DOHH2 (cell line): Measurements from ENCODE around the gene TYK2.

Source experiments
- H3F3A ChIP-seq: fragments of 200-600 bp; sonication (generic), shearing (Covaris generic); 2 replicates; pipeline ENCODE4 v1.6.0; 2016; ENCODE audit warnings: antibody characterized with exemption, mild to moderate bottlenecking; ENCODE audit not compliant: control insufficient read depth, insufficient read depth
- H3K27ac ChIP-seq: fragments of 200-600 bp; sonication (generic); 2 replicates; pipeline ENCODE4 v1.5.1; 2014; ENCODE audit warnings: low read depth, mild to moderate bottlenecking, low read length, moderate library complexity
- H3K27me3 ChIP-seq: fragments of 200-600 bp; sonication (generic); 2 replicates; pipeline ENCODE4 v1.6.1; 2014; ENCODE audit warnings: mild to moderate bottlenecking, low read length, mixed read lengths; ENCODE audit not compliant: control insufficient read depth
- H3K36me3 ChIP-seq: fragments of 200-600 bp; sonication (generic); 2 replicates; pipeline ENCODE4 v1.6.1; 2014; ENCODE audit warnings: mild to moderate bottlenecking, low read length, moderate library complexity, mixed read lengths; ENCODE audit not compliant: control insufficient read depth
- H3K4me1 ChIP-seq: fragments of 200-600 bp; sonication (generic); 2 replicates; pipeline ENCODE4 v1.6.1; 2014; ENCODE audit warnings: mild to moderate bottlenecking, low read length, mixed read lengths; ENCODE audit not compliant: control insufficient read depth
- H3K4me2 ChIP-seq: fragments of 200-600 bp; sonication (generic); 2 replicates; pipeline ENCODE4 v1.6.0; 2014; ENCODE audit warnings: mild to moderate bottlenecking, low read length, moderate library complexity
- H3K4me3 ChIP-seq: fragments of 200-600 bp; sonication (generic); 2 replicates; pipeline ENCODE4 v1.5.1; 2014; ENCODE audit warnings: mild to moderate bottlenecking, low read length, mixed read lengths
- H3K79me2 ChIP-seq: fragments of 200-600 bp; sonication (generic); 2 replicates; pipeline ENCODE4 v1.6.1; 2014; ENCODE audit warnings: mild to moderate bottlenecking, low read length, mixed read lengths; ENCODE audit not compliant: control insufficient read depth
- H3K9me2 ChIP-seq: fragments of 200-600 bp; sonication (generic); replicated peaks from 2 replicates; pipeline ENCODE4 v1.6.1; 2014; ENCODE audit warnings: mild to moderate bottlenecking, low read length, mixed read lengths; ENCODE audit not compliant: control insufficient read depth
- H3K9me3 ChIP-seq: fragments of 200-600 bp; sonication (generic); 2 replicates; pipeline ENCODE4 v1.6.1; 2014; ENCODE audit warnings: antibody characterized with exemption, low read length, mixed read lengths; ENCODE audit not compliant: control insufficient read depth, insufficient read depth
- H4K20me1 ChIP-seq: fragments of 200-600 bp; sonication (generic); 2 replicates; pipeline ENCODE4 v1.6.0; 2014; ENCODE audit warnings: low read depth, mild to moderate bottlenecking, antibody characterized with exemption, low read length, moderate library complexity; ENCODE audit not compliant: control insufficient read depth, insufficient read depth
- CTCF ChIP-seq: fragments of 200-600 bp; sonication (generic); IDR thresholded peaks from one replicate; pipeline ENCODE4 v1.5.1; 2014; ENCODE audit warnings: antibody characterized with exemption, mild to moderate bottlenecking, low read depth, low read length; ENCODE audit not compliant: poor library complexity, severe bottlenecking
- EZH2phosphoT487 ChIP-seq: fragments of 200-600 bp; sonication (generic); IDR thresholded peaks from 2 replicates; pipeline ENCODE4 v1.6.1; 2017; ENCODE audit warnings: borderline replicate concordance, mild to moderate bottlenecking, antibody characterized with exemption, low read length, moderate library complexity, mixed read lengths

TYK2 gene

GRCh38 chr19:10321874-10322835, 58.2 kb downstream of the TYK2 start:
- peaks cover 3% of the 10 kb centered on the region for H3K79me2 ChIP-seq
- no peak overlapping the region for H3K27ac ChIP-seq
- H3K4me1 ChIP-seq: no peaks in the 10 kb centered on the region
- H4K20me1 ChIP-seq: no peaks in the 10 kb centered on the region
- no peaks in the 10 kb centered on the region for H3K27me3 ChIP-seq
- H3F3A ChIP-seq: peaks cover 6% of the 10 kb centered on the region; the same call in 1 of the 2 replicates
- no peak overlapping the region for H3K4me3 ChIP-seq
- H3K9me3 ChIP-seq: no peaks in the 10 kb centered on the region
- TF ChIP-seq CTCF (no peak), EZH2phosphoT487 (no peak)
- peaks cover 85% of the 10 kb centered on the region for H3K36me3 ChIP-seq
- no peak overlapping the region for H3K4me2 ChIP-seq
- H3K9me2 ChIP-seq: no peaks in the 10 kb centered on the region

GRCh38 chr19:10321417-10321797, 59.0 kb downstream of the TYK2 start:
- Histone ChIP-seq H3F3A (peaks cover 10% of the 10 kb centered on the region), H3K4me1 (peaks cover under 1% of the 10 kb centered on the region), H3K9me2 (no peaks in the 10 kb centered on the region), H3K4me2 (no peak overlapping the region), H3K9me3 (no peaks in the 10 kb centered on the region), H3K27ac (no peak overlapping the region), H3K27me3 (no peaks in the 10 kb centered on the region), H3K4me3 (no peak overlapping the region), H3K36me3 (peaks cover 87% of the 10 kb centered on the region), H3K79me2 (no peaks in the 10 kb centered on the region; the same call in 1 of the 2 replicates), H4K20me1 (no peaks in the 10 kb centered on the region)
- TF ChIP-seq EZH2phosphoT487 (no peak), CTCF (no peak)

- Histone ChIP-seq H3K4me2 (no peak overlapping the region), H3K9me3 (no peaks in the 10 kb centered on the region), H3K36me3 (peaks cover 88% of the 10 kb centered on the region), H3K4me1 (peaks cover 6% of the 10 kb centered on the region), H3K27ac (no peak overlapping the region), H3K4me3 (no peak overlapping the region), H3K27me3 (no peaks in the 10 kb centered on the region), H3F3A (peaks cover 10% of the 10 kb centered on the region), H3K79me2 (peaks cover 3% of the 10 kb centered on the region), H3K9me2 (no peaks in the 10 kb centered on the region), H4K20me1 (no peaks in the 10 kb centered on the region)
- TF ChIP-seq CTCF: no peak
- no peak for TF ChIP-seq EZH2phosphoT487
These were observed 59.6 kb downstream of the TYK2 start for GRCh38 chr19:10320602-10321416.
